ENCODE measurements around the gene TCF21.
"Not testable (repeated sequence)": the region's sequence is repeated elsewhere in the genome, so short reads cannot be mapped to it uniquely, and the experiment has no call there.

TCF21 gene

DNA sequence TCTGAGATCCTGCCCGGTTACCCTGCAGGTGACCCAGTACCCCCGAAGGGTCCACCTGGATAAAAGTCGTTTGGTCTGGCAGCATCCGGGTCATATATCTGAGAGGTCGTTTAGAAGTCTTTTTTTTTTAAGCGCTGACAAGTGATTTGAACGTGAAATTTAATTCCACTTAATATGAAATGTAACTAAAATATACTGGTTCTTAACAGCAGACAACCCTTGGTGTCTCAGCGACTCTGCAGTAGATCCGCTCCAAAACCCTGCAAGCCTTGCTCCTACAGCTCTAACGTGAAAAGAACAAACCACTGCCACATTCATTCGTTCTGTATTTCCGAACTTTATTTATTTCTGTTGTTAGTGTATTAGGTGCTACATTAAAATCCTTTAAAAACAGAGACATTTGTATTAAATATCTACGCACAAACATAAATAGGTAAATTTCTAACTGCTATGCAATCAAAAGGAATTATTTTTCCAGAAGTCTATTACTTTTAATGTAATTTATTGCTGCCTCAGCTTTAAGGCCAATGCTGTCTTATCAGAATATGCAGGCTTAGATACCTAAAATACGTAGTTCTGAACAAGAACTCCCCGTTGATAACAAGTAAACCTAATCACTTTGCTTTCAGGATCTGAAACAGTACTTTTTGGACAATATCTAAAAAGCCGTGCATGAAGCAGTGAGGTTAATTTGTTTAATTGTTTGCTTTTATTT lies 33.5 kb upstream of the TCF21 start:
- POLR2A ChIA-PET = no interaction called here
- TF ChIP-seq, protein P1, sequence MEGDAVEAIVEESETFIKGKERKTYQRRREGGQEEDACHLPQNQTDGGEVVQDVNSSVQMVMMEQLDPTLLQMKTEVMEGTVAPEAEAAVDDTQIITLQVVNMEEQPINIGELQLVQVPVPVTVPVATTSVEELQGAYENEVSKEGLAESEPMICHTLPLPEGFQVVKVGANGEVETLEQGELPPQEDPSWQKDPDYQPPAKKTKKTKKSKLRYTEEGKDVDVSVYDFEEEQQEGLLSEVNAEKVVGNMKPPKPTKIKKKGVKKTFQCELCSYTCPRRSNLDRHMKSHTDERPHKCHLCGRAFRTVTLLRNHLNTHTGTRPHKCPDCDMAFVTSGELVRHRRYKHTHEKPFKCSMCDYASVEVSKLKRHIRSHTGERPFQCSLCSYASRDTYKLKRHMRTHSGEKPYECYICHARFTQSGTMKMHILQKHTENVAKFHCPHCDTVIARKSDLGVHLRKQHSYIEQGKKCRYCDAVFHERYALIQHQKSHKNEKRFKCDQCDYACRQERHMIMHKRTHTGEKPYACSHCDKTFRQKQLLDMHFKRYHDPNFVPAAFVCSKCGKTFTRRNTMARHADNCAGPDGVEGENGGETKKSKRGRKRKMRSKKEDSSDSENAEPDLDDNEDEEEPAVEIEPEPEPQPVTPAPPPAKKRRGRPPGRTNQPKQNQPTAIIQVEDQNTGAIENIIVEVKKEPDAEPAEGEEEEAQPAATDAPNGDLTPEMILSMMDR (IDR thresholded peaks at IDR 0.05; ENCODE audit: control extremely low read depth, extremely low read depth, low read depth, missing control alignments) = no peak
- no peak for DNase-seq (ENCODE audit: extremely low spot score)
- CTCF ChIA-PET = interaction anchor here (1.3 kb wide), 1 partner anchor 9 kb away, joined by 3 read pairs; no protein-coding TSS in a partner anchor

DNA sequence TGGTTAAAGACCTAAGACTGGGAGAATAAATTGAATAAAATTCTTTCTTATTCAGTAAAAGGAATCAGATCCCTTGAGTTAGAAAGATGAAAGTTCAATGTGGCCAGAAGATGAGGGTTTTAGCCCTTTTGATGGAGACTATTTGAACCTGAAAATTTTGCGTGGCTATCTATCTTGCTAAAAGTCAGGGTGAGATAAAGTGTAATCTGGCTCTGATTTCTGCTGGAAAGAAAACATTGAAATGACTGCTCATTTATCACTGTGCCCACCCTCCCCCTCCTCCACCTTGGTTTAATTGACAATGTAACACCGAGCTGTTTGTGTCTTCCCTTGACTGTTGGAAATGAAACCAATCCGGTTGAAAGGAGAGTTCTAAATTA lies 32.9 kb upstream of the TCF21 start:
- CTCF ChIA-PET = no interaction called here
- POLR2A ChIA-PET = no interaction called here
- DNase-seq (ENCODE audit: extremely low spot score) = no peak
- TF ChIP-seq, protein P1 (IDR thresholded peaks at IDR 0.05; ENCODE audit: control extremely low read depth, extremely low read depth, low read depth, missing control alignments) = no peak

- ChIA-PET POLR2A (no interaction called here), CTCF (no interaction called here)
- TF ChIP-seq, protein P1 (IDR thresholded peaks at IDR 0.05; ENCODE audit: control extremely low read depth, extremely low read depth, low read depth, missing control alignments) = no peak
These were observed 32.0 kb upstream of the TCF21 start for GRCh38 chr6:133856911-133857310.

DNA sequence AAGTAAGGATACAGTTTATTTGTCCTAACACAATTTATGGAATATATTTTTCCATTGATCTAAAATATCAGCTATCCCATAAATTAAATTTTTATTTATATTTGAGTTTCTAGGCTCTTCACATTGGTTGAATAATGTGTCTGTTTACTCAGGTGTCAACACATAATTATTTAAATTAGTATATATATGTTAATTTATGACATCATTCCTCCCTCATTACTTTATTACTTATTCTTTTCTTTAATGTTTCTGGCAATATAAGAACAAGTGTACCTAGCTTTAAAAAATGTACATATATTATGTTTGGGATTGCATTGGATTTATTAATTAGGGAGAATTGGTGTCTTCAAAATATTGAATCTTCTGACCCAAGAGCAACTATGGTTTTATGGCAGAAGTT lies 31.2 kb upstream of the TCF21 start:
- POLR2A ChIA-PET = no interaction called here
- TF ChIP-seq, protein P1 (IDR thresholded peaks at IDR 0.05; ENCODE audit: control extremely low read depth, extremely low read depth, low read depth, missing control alignments) = no peak
- CTCF ChIA-PET = no interaction called here
- DNase-seq (ENCODE audit: extremely low spot score) = no peak

More at GRCh38 chr6:133856911-133857310, 32.0 kb upstream of the TCF21 start:
- DNase-seq (ENCODE audit: extremely low spot score) = no peak

GRCh38 chr6:133861337-133861736 lies 27.6 kb upstream of the TCF21 start:
- DNase-seq (ENCODE audit: extremely low spot score); POLR2A ChIA-PET: not testable (repeated sequence)
- CTCF ChIA-PET = interaction anchor here (0.9 to 1.3 kb wide), 2 partner anchors 8 to 24 kb away, joined by 3 to 5 read pairs; no protein-coding TSS in a partner anchor

GRCh38 chr6:133863228-133863627 lies 25.7 kb upstream of the TCF21 start:
- ChIA-PET POLR2A (no interaction called here), CTCF (no interaction called here)
- no peak for DNase-seq (ENCODE audit: extremely low spot score)
- TF ChIP-seq, protein P1 (IDR thresholded peaks at IDR 0.05; ENCODE audit: control extremely low read depth, extremely low read depth, low read depth, missing control alignments) = no peak

GRCh38 chr6:133865680-133866079 lies 23.2 kb upstream of the TCF21 start:
- TF ChIP-seq, protein P1 (IDR thresholded peaks at IDR 0.05; ENCODE audit: control extremely low read depth, extremely low read depth, low read depth, missing control alignments) = no peak
- CTCF ChIA-PET = no interaction called here
- DNase-seq (ENCODE audit: extremely low spot score) = no peak
- POLR2A ChIA-PET = no interaction called here
